ENCODE data around the gene TBL3.

DNA sequence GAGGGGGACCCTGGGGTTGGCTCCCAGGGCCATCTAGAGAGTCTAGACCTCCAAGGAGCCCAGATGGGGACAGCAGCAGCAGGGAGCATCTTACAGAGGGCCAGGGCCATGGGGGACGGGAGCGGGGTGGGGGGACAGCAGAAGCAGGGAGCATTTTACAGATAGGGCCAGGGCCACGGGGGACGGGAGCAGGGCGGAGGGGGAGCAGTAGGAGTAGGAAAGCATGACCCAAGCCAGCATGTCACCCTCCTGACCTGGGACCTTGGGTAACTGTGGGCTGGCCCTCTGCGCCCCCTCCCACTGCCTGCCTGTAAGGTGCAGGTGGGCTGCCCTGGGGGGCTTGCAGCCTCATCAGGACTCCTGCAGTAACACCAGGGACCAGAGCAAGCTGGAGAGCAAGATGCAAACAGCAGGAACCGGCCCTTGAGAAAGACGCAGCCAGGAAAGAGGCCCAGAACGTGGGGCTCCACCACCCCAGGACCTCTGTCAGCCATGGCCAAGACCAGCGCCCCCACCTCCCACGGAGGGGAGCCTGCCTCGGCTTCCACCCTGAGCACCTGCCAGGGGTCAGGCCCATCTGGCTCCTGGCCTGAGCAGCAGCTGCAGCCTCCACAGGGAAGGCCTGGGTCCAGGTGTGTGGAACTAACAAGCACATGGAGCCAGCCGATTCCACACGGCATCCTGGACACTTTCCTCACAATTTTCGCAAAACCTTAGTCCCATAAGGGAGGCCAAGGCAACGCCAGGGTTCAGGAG, 35.4 kb downstream of the TBL3 start:
- TF ChIP-seq CTCF (IDR thresholded peaks at IDR 0.05; ENCODE audit: low read length): no peak
- TF ChIP-seq EZH2 (optimal IDR thresholded peaks at IDR 0.05; ENCODE audit: low read depth, low read length): no peak

All from MM.1S (cell line).